ENCODE results near the gene MMP19. TPM values are rescaled to one million over a fixed set of nuclear protein-coding genes. Genes with fewer than 3 reads are reported as not detected.

Gene MMP19, protein sequence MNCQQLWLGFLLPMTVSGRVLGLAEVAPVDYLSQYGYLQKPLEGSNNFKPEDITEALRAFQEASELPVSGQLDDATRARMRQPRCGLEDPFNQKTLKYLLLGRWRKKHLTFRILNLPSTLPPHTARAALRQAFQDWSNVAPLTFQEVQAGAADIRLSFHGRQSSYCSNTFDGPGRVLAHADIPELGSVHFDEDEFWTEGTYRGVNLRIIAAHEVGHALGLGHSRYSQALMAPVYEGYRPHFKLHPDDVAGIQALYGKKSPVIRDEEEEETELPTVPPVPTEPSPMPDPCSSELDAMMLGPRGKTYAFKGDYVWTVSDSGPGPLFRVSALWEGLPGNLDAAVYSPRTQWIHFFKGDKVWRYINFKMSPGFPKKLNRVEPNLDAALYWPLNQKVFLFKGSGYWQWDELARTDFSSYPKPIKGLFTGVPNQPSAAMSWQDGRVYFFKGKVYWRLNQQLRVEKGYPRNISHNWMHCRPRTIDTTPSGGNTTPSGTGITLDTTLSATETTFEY
- total RNA-seq = 10 to 100 TPM in 2 of 4 donors, 1 to 10 TPM in 2; 5.5 to 17.4 (median 8.5) TPM

DNA sequence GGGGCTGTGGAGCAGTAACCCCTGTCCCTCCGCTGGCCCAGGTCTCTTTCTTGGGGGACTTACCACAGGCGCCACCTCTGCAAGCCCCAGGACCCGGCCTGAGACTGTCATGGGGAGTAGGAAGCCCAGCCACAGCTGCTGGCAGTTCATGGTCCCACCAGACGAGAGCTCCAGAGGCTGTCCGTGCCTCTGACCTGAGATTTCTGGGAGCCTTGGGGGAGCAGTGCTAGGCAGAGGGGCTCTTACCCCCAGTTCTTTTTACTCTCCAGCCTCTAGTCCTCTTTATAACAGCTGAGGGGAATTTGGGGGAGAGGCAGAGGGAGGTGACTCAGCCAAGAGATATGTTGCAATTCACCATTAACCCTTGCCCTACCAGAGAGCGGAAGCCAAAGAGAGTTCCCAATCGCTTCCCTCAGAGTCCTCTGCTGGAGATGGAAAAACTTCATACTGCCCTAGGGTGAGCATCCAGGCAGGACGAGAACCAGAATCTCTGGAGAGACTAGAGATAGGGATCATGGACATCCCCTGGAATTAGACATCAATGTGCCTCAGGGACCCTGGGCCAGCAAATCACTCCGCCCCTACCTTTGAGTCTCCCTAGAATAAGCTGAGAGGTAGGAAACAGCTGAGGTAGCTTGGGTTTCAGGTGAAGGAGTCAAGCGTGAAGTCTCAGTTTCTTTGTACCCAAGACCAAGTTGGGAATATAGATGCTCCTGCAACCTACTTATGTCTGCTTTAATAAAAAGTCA lies at the start of gene MMP19:
TSS of gene MMP19 (minus strand) at position 256 of the 749 bp plus-strand sequence. CDS start at position 150, 106 bp downstream.
- intact Hi-C loops (cut with DNase I) = no loop called here
- 71% methylated on average over 6 of the region's 10 CpGs for WGBS
- DNase-seq (ENCODE audit: extremely low spot score) = no peak
- peaks cover 12 to 27% (median 16%) of the 10 kb centered on the region in 4 donors for H3K4me1 ChIP-seq
- H3K9me3 ChIP-seq = no peaks in the 10 kb centered on the region
- peak within 1 kb of the TSS; percentile 46 to 58 (median 48) for H3K4me3 ChIP-seq
- peak; percentile 9 to 52 for TF ChIP-seq POLR2AphosphoS5 (IDR thresholded peaks at IDR 0.05)
- TF ChIP-seq, protein P1, sequence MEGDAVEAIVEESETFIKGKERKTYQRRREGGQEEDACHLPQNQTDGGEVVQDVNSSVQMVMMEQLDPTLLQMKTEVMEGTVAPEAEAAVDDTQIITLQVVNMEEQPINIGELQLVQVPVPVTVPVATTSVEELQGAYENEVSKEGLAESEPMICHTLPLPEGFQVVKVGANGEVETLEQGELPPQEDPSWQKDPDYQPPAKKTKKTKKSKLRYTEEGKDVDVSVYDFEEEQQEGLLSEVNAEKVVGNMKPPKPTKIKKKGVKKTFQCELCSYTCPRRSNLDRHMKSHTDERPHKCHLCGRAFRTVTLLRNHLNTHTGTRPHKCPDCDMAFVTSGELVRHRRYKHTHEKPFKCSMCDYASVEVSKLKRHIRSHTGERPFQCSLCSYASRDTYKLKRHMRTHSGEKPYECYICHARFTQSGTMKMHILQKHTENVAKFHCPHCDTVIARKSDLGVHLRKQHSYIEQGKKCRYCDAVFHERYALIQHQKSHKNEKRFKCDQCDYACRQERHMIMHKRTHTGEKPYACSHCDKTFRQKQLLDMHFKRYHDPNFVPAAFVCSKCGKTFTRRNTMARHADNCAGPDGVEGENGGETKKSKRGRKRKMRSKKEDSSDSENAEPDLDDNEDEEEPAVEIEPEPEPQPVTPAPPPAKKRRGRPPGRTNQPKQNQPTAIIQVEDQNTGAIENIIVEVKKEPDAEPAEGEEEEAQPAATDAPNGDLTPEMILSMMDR (IDR thresholded peaks at IDR 0.05) = no peak
- peak within 1 kb of the TSS; percentile 54 to 68 (median 60) for H3K27ac ChIP-seq (replicated peaks in 1 of 4)
- peaks cover 0 to 36% (median 0%) of the 10 kb centered on the region in 4 donors for H3K27me3 ChIP-seq
- H3K36me3 ChIP-seq = no peaks in the 10 kb centered on the region

DNA sequence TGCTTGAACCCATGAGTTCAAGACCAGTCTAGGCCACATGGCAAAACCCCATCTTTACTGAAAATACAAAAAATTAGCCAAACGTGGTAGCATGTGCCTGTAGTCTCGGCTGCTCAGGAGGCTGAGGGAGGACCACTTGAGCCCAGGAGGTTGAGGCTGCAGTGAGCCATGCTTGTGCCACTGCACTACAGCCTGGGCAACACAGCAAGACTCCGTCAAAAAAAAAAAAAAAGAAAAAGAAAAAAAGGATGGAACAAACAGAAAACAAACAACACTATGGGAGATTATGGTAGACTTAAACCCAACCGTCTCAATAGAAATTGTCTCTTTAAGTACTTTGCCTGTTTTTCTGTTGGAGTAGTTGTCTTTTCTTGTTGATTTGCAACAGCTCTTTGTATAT lies 48.6 kb upstream of the MMP19 start:
- WGBS = 88% methylated on average over 4 of the region's 4 CpGs
- no peak overlapping the region for H3K27ac ChIP-seq (replicated peaks in 1 of 4)
- TF ChIP-seq POLR2AphosphoS5 (IDR thresholded peaks at IDR 0.05) = no peak
- TF ChIP-seq POLR2A (IDR thresholded peaks at IDR 0.05; ENCODE audit: low read depth) = no peak
- no peak for TF ChIP-seq EP300 (IDR thresholded peaks at IDR 0.05)
- TF ChIP-seq, protein P1 (IDR thresholded peaks at IDR 0.05) = no peak
- intact Hi-C loops (cut with DNase I) = no loop called here
- no peaks in the 10 kb centered on the region for H3K36me3 ChIP-seq
- H3K9me3 ChIP-seq = no peaks in the 10 kb centered on the region
- no peak for DNase-seq (ENCODE audit: extremely low spot score)
- no peaks in the 10 kb centered on the region for H3K27me3 ChIP-seq
- no peaks in the 10 kb centered on the region for H3K4me1 ChIP-seq
- no peak overlapping the region for H3K4me3 ChIP-seq

DNA sequence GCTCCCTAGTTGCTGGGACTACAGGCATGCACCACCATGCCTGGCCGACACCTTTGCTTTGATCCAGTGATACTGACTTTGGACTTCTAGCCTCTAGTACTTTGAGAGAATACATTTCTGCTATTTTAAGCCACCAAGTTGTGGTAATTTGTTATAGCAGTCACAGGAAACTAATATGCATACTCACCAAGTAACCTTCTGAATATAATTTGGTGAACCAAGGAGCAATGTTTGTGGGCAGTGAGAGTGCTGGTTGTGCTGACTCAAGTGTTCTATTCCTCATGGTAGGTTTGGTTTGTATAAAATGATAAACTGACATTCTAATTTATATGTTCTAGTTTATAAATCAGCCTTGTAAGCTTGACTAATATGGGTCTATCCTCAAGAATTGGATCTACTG lies 42.4 kb upstream of the MMP19 start:
- Histone ChIP-seq H3K27ac (replicated peaks in 1 of 4) (no peak overlapping the region), H3K4me1 (no peaks in the 10 kb centered on the region), H3K27me3 (no peaks in the 10 kb centered on the region), H3K36me3 (no peaks in the 10 kb centered on the region), H3K4me3 (no peak overlapping the region), H3K9me3 (no peaks in the 10 kb centered on the region)
- 100% methylated on average over 1 of the region's 1 CpG for WGBS
- TF ChIP-seq POLR2AphosphoS5 (IDR thresholded peaks at IDR 0.05) (no peak), POLR2A (IDR thresholded peaks at IDR 0.05; ENCODE audit: low read depth) (no peak), EP300 (IDR thresholded peaks at IDR 0.05) (no peak)
- TF ChIP-seq, protein P1 (IDR thresholded peaks at IDR 0.05) = no peak
- no peak for DNase-seq (ENCODE audit: extremely low spot score)
- intact Hi-C loops (cut with DNase I) = no loop called here

DNA sequence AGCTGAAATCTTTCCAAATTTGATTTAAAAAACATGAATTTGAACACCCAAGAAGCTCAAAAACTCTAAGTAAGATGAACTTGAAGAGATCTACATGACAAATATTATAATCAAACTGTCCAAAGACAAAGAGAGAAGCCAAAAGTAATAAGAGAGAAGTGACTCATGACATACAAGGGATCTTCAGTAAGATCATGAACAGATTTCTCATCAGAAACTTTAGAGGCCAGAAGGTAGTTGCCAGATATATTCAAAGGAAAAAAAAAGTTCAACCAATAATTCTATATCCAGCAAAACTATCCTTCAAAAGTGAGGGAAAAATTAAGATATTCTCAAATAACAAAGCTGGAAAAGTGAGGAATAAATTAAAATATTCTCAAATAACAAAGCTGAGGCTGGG lies 35.1 kb upstream of the MMP19 start:
- Histone ChIP-seq H3K36me3 (no peaks in the 10 kb centered on the region), H3K9me3 (peaks cover 0 to 4% (median 0%) of the 10 kb centered on the region in 4 donors), H3K27ac (replicated peaks in 1 of 4) (no peak overlapping the region), H3K4me3 (no peak overlapping the region), H3K27me3 (no peaks in the 10 kb centered on the region), H3K4me1 (no peaks in the 10 kb centered on the region)
- intact Hi-C loops (cut with DNase I) = no loop called here
- TF ChIP-seq POLR2A (IDR thresholded peaks at IDR 0.05; ENCODE audit: low read depth) (no peak), EP300 (IDR thresholded peaks at IDR 0.05) (no peak), POLR2AphosphoS5 (IDR thresholded peaks at IDR 0.05) (no peak)
- TF ChIP-seq, protein P1 (IDR thresholded peaks at IDR 0.05) = no peak
- no peak for DNase-seq (ENCODE audit: extremely low spot score)

Data from esophagus muscularis mucosa (tissue), 4 donors.